Thyroid gland (tissue), 4 donors: Measurements from ENCODE around the gene TAS1R2.

ENCODE experiments used
- CTCF ChIP-seq, 6 experiments: fragments of 200-600 bp in 3 of 6; fragments of 450-650 bp in 3 of 6; sonication (generic) in 3 of 6; IDR thresholded peaks; one replicate each; pipeline ENCODE4 v1.5.1; 2016 to 2019; ENCODE audit warnings: antibody characterized with exemption in 6 of 6, mild to moderate bottlenecking in 2 of 6, inconsistent platforms in 1 of 6, moderate library complexity in 1 of 6
- POLR2A ChIP-seq, 2 donors: fragments of 450-650 bp; IDR thresholded peaks; one replicate each; pipeline ENCODE4 v1.6.1; 2017; ENCODE audit warnings: antibody characterized with exemption in 2 of 2, mild to moderate bottlenecking in 2 of 2, moderate library complexity in 1 of 2

GRCh38 chr1:18817316-18817715 is 42.1 kb downstream of the TAS1R2 start:
- TF ChIP-seq CTCF (IDR thresholded peaks at IDR 0.05), result no peak
- no peak for TF ChIP-seq POLR2A (IDR thresholded peaks at IDR 0.05)
